HepG2 (cell line): ENCODE measurements around the gene MTHFD1. TPM values are rescaled to one million over a fixed set of nuclear protein-coding genes. Genes with fewer than 3 reads are reported as not detected.

ENCODE experiments used
- EHMT2 ChIP-seq: fragments of 200-600 bp; sonication (generic); IDR thresholded peaks from 2 replicates; pipeline ENCODE4 v1.7.0; 2017; ENCODE audit warnings: antibody characterized with exemption, low read depth, low read length, borderline replicate concordance
- HES4 ChIP-seq: sonication (generic); formaldehyde crosslinking; IDR thresholded peaks from 2 replicates; pipeline ENCODE4 v1.9.0; 2021; ENCODE audit warnings: mild to moderate bottlenecking, missing genetic modification reagents, borderline replicate concordance
- HOXD1 ChIP-seq: sonication (generic); formaldehyde crosslinking; IDR thresholded peaks from 2 replicates; pipeline ENCODE4 v1.5.0; 2020; ENCODE audit warnings: missing genetic modification reagents
- IKZF1 ChIP-seq: fragments of 450-650 bp; IDR thresholded peaks from 2 replicates; pipeline ENCODE4 v1.7.1; 2016
- NFE2 ChIP-seq: sonication (generic); formaldehyde crosslinking; IDR thresholded peaks from 2 replicates; pipeline ENCODE4 v1.4.0; 2020; ENCODE audit warnings: missing genetic modification reagents
- PRPF4 ChIP-seq: fragments of 200-400 bp; formaldehyde crosslinking; IDR thresholded peaks from 2 replicates; pipeline ENCODE4 v1.6.1; 2016; ENCODE audit warnings: low read length, low read depth; ENCODE audit not compliant: poor library complexity, severe bottlenecking
- TBL1XR1 ChIP-seq: fragments of 150-350 bp; IDR thresholded peaks from 2 replicates; pipeline ENCODE4 v1.6.1; 2014; ENCODE audit warnings: borderline replicate concordance, low read length; ENCODE audit not compliant: partially characterized antibody
- TBX3 ChIP-seq: fragments of 450-650 bp; IDR thresholded peaks from 2 replicates; pipeline ENCODE4 v1.6.1; 2017; ENCODE audit warnings: antibody characterized with exemption, mild to moderate bottlenecking, inconsistent platforms, borderline replicate concordance
- TCF7 ChIP-seq: sonication (generic); IDR thresholded peaks from 2 replicates; pipeline ENCODE4 v1.6.1; 2016; ENCODE audit warnings: antibody characterized with exemption, low read depth
- TCF7L2 ChIP-seq: IDR thresholded peaks from 2 replicates; pipeline ENCODE4 v1.6.1; 2011; ENCODE audit warnings: mild to moderate bottlenecking, low read depth, low read length, moderate library complexity
- TOPORS ChIP-seq: sonication (generic); formaldehyde crosslinking; IDR thresholded peaks from 2 replicates; pipeline ENCODE4 v1.8.0; 2023; ENCODE audit warnings: mild to moderate bottlenecking, missing genetic modification reagents
- ZNF232 ChIP-seq: sonication (generic); formaldehyde crosslinking; IDR thresholded peaks from 2 replicates; pipeline ENCODE4 v1.4.0; 2020; ENCODE audit warnings: missing genetic modification reagents, borderline replicate concordance
- ZNF30 ChIP-seq: sonication (generic); formaldehyde crosslinking; IDR thresholded peaks from 2 replicates; pipeline ENCODE4 v1.5.0; 2020; ENCODE audit warnings: mild to moderate bottlenecking, missing genetic modification reagents
- ZNF317 ChIP-seq: sonication (generic); formaldehyde crosslinking; IDR thresholded peaks from 2 replicates; pipeline ENCODE4 v1.5.0; 2020; ENCODE audit warnings: mild to moderate bottlenecking, missing genetic modification reagents
- ZNF44 ChIP-seq: sonication (generic); formaldehyde crosslinking; IDR thresholded peaks from 2 replicates; pipeline ENCODE4 v1.5.1; 2020; ENCODE audit warnings: mild to moderate bottlenecking, missing genetic modification reagents
- ZNF564 ChIP-seq: sonication (generic); formaldehyde crosslinking; IDR thresholded peaks from 2 replicates; pipeline ENCODE4 v1.8.1; 2023; ENCODE audit warnings: mild to moderate bottlenecking, missing genetic modification reagents
- ZNF713 ChIP-seq: sonication (generic); formaldehyde crosslinking; IDR thresholded peaks from 2 replicates; pipeline ENCODE4 v1.4.0; 2020; ENCODE audit warnings: mild to moderate bottlenecking, missing genetic modification reagents
- ZNF816 ChIP-seq: sonication (generic); formaldehyde crosslinking; IDR thresholded peaks from 2 replicates; pipeline ENCODE4 v1.8.0; 2022; ENCODE audit warnings: missing genetic modification reagents, mild to moderate bottlenecking, borderline replicate concordance
- ZNF839 ChIP-seq: sonication (generic); formaldehyde crosslinking; IDR thresholded peaks from 2 replicates; pipeline ENCODE4 v1.4.0; 2020; ENCODE audit warnings: missing genetic modification reagents, mild to moderate bottlenecking, borderline replicate concordance
- ZNF879 ChIP-seq: sonication (generic); formaldehyde crosslinking; IDR thresholded peaks from 2 replicates; pipeline ENCODE4 v1.8.1; 2023; ENCODE audit warnings: missing genetic modification reagents
- polyA plus RNA-seq, 8 experiments: library from polyadenylated mRNA; depleted of rRNA in 3 of 8; stranded (reverse) in 7 of 8; unstranded in 1 of 8; fragments of >200 nt; fragmentation: Illumina TruSeq in 4 of 8; extraction: Trizol in 4 of 8; gene quantifications; 2 replicates each; pipeline versions ENCODE4 v1.2.1 to v1.2.3, GENCODE V29; 2011 to 2016; ENCODE audit warnings: low read depth in 4 of 8, missing spikeins in 1 of 8, mixed read lengths in 1 of 8; ENCODE audit not compliant: insufficient read depth in 1 of 8
- total RNA-seq, 5 experiments: library from RNA; depleted of rRNA; stranded (reverse); fragments of >200 nt; fragmentation: Illumina TruSeq; extraction: Trizol; gene quantifications; 2 replicates each; pipeline ENCODE4 v1.2.3, GENCODE V29; 2016; ENCODE audit warnings: low read depth in 1 of 5
- TF ChIP-seq, protein P1 (sequence below): sonication (generic); formaldehyde crosslinking; IDR thresholded peaks from 2 replicates; pipeline ENCODE4 v1.8.0; 2022; ENCODE audit warnings: missing genetic modification reagents, mild to moderate bottlenecking, moderate library complexity, borderline replicate concordance
- TF ChIP-seq, protein P2 (sequence below): sonication (generic); formaldehyde crosslinking; IDR thresholded peaks from 2 replicates; pipeline ENCODE4 v1.8.1; 2023; ENCODE audit warnings: mild to moderate bottlenecking, missing genetic modification reagents
- TF ChIP-seq, protein P3 (sequence below): sonication (generic); formaldehyde crosslinking; IDR thresholded peaks from 2 replicates; pipeline ENCODE4 v1.4.0; 2020; ENCODE audit warnings: missing genetic modification reagents
- TF ChIP-seq, protein P4 (sequence below): sonication (generic); formaldehyde crosslinking; IDR thresholded peaks from 2 replicates; pipeline ENCODE4 v1.4.0; 2020; ENCODE audit warnings: missing genetic modification reagents, borderline replicate concordance

The MTHFD1 gene
- total and polyA plus RNA-seq, 2 of the 13 experiments (the other 11 are each of a cell fraction or from before 2014, with no cell fraction given) = 31.0 to 106 TPM

DNA sequence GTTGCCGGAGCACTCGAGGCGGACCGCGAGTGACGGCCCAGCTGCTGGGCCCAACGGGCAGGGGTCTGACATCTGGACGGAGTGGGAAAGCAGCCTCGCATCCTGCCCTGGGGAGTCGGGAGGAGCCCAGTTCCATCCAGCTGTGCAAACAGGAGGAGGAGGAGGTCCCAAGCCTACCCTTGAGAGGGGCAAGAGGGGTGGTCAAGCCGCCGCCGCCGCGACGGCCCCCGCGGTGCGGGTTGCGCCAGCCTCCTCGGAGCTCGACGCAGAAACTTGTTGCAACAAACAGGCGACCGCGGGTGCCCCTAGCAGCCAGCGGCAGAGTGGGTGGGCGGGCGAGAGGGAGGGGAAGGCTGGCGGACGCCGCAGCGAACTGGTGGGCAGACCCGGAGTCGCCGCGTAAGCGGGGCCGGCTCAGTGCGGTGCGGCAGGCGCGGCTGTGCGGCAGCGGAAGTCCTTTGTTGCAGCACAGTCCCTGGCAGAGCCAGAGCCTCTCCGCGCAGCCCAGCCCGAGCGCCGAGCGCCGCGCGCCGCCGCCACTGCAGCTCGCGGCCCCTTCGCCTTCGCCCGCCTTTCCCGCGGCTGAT lies 116.2 kb downstream of the MTHFD1 start, which contains the start of gene ZBTB1 (continued):
- TF ChIP-seq, protein P1, sequence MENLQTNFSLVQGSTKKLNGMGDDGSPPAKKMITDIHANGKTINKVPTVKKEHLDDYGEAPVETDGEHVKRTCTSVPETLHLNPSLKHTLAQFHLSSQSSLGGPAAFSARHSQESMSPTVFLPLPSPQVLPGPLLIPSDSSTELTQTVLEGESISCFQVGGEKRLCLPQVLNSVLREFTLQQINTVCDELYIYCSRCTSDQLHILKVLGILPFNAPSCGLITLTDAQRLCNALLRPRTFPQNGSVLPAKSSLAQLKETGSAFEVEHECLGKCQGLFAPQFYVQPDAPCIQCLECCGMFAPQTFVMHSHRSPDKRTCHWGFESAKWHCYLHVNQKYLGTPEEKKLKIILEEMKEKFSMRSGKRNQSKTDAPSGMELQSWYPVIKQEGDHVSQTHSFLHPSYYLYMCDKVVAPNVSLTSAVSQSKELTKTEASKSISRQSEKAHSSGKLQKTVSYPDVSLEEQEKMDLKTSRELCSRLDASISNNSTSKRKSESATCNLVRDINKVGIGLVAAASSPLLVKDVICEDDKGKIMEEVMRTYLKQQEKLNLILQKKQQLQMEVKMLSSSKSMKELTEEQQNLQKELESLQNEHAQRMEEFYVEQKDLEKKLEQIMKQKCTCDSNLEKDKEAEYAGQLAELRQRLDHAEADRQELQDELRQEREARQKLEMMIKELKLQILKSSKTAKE = peak; percentile 61; the same call in 1 of the 2 replicates
- TF ChIP-seq TBL1XR1 = no peak
- no peak for TF ChIP-seq TCF7
- no peak for TF ChIP-seq TOPORS (CRISPR knock-in tag)
- no peak for TF ChIP-seq ZNF564 (CRISPR knock-in tag)
- TF ChIP-seq, protein P2, sequence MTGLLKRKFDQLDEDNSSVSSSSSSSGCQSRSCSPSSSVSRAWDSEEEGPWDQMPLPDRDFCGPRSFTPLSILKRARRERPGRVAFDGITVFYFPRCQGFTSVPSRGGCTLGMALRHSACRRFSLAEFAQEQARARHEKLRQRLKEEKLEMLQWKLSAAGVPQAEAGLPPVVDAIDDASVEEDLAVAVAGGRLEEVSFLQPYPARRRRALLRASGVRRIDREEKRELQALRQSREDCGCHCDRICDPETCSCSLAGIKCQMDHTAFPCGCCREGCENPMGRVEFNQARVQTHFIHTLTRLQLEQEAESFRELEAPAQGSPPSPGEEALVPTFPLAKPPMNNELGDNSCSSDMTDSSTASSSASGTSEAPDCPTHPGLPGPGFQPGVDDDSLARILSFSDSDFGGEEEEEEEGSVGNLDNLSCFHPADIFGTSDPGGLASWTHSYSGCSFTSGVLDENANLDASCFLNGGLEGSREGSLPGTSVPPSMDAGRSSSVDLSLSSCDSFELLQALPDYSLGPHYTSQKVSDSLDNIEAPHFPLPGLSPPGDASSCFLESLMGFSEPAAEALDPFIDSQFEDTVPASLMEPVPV (CRISPR knock-in tag) = no peak
- peak; percentile 25; the same call in 1 of the 2 replicates for TF ChIP-seq HES4 (CRISPR knock-in tag)
- TF ChIP-seq, protein P3, sequence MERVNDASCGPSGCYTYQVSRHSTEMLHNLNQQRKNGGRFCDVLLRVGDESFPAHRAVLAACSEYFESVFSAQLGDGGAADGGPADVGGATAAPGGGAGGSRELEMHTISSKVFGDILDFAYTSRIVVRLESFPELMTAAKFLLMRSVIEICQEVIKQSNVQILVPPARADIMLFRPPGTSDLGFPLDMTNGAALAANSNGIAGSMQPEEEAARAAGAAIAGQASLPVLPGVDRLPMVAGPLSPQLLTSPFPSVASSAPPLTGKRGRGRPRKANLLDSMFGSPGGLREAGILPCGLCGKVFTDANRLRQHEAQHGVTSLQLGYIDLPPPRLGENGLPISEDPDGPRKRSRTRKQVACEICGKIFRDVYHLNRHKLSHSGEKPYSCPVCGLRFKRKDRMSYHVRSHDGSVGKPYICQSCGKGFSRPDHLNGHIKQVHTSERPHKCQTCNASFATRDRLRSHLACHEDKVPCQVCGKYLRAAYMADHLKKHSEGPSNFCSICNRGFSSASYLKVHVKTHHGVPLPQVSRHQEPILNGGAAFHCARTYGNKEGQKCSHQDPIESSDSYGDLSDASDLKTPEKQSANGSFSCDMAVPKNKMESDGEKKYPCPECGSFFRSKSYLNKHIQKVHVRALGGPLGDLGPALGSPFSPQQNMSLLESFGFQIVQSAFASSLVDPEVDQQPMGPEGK (CRISPR knock-in tag) = peak; percentile 84
- TF ChIP-seq, protein P4, sequence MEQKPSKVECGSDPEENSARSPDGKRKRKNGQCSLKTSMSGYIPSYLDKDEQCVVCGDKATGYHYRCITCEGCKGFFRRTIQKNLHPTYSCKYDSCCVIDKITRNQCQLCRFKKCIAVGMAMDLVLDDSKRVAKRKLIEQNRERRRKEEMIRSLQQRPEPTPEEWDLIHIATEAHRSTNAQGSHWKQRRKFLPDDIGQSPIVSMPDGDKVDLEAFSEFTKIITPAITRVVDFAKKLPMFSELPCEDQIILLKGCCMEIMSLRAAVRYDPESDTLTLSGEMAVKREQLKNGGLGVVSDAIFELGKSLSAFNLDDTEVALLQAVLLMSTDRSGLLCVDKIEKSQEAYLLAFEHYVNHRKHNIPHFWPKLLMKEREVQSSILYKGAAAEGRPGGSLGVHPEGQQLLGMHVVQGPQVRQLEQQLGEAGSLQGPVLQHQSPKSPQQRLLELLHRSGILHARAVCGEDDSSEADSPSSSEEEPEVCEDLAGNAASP (CRISPR knock-in tag) = no peak
- no peak for TF ChIP-seq ZNF816 (CRISPR knock-in tag)
- TF ChIP-seq ZNF30 (CRISPR knock-in tag) = peak; percentile 23; the same call in 1 of the 2 replicates
- no peak for TF ChIP-seq ZNF44 (CRISPR knock-in tag)
- no peak for TF ChIP-seq ZNF713 (CRISPR knock-in tag)
- no peak for TF ChIP-seq HOXD1 (CRISPR knock-in tag)
- no peak; the same call in 1 of the 2 replicates for TF ChIP-seq ZNF317
- TF ChIP-seq ZNF839 (CRISPR knock-in tag) = no peak
- no peak for TF ChIP-seq NFE2 (CRISPR knock-in tag)
- no peak for TF ChIP-seq TCF7L2
- no peak for TF ChIP-seq PRPF4
- TF ChIP-seq ZNF232 (CRISPR knock-in tag) = no peak
- no peak for TF ChIP-seq EHMT2
- no peak for TF ChIP-seq IKZF1
- TF ChIP-seq ZNF879 (CRISPR knock-in tag) = peak; percentile 74; the same call in 1 of the 2 replicates
- no peak for TF ChIP-seq TBX3
